WERI-Rb-1 (cell line): Measurements from ENCODE around the gene STIMATE.

ENCODE experiments used
- DNase-seq: peaks from one replicate; pipeline ENCODE4 v3.0.0-alpha.2; 2020
- H3K27ac ChIP-seq: fragments of 250-450 bp; sonication (Bioruptor Pico); 2 replicates; pipeline ENCODE4 v1.5.1; 2020; ENCODE audit warnings: mild to moderate bottlenecking, moderate library complexity
- H3K27me3 ChIP-seq: fragments of 250-450 bp; sonication (Bioruptor Pico); 2 replicates; pipeline ENCODE4 v1.5.1; 2021; ENCODE audit warnings: mild to moderate bottlenecking, low read depth, moderate library complexity; ENCODE audit not compliant: insufficient read depth, severe bottlenecking
- H3K36me3 ChIP-seq: fragments of 250-450 bp; sonication (Bioruptor Pico); 2 replicates; pipeline ENCODE4 v1.5.1; 2020; ENCODE audit warnings: mild to moderate bottlenecking, moderate library complexity
- H3K4me3 ChIP-seq: 2 replicates; pipeline ENCODE4 v1.5.1; 2011; ENCODE audit warnings: low read depth, mild to moderate bottlenecking, control low read depth, low read length
- H3K9me3 ChIP-seq: fragments of 250-450 bp; sonication (Bioruptor Pico); 2 replicates; pipeline ENCODE4 v1.5.1; 2021; ENCODE audit warnings: mild to moderate bottlenecking, moderate library complexity; ENCODE audit not compliant: severe bottlenecking
- TF ChIP-seq, protein P1 (sequence below): IDR thresholded peaks from 2 replicates; pipeline ENCODE4 v1.5.1; 2011; ENCODE audit warnings: low read depth, mild to moderate bottlenecking, control low read depth, inconsistent platforms, low read length

Gene STIMATE

DNA sequence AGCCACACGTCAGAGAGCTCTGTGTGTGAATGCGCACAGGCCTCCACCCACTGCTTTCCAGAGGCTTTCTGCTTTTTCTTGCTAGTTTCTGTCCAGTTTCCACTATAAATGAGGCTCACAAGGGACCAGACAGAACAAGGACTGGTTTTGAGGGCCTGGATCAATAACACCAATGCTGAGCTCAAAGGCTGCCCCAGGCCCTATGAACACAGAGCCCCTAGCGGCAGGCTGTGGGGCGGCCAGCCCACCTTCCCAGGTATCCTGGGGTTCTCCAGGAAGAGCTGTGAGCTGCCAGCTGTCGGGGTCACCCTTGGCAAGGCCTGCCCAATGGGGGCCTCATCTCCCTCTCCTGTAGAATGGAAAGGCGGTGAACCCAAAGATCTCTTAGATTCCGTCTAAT, 104.9 kb downstream of the STIMATE start:
- H3K27ac ChIP-seq: no peak overlapping the region
- no peaks in the 10 kb centered on the region for H3K27me3 ChIP-seq
- H3K36me3 ChIP-seq: no peaks in the 10 kb centered on the region
- H3K4me3 ChIP-seq: no peak overlapping the region
- DNase-seq: no peak
- H3K9me3 ChIP-seq: no peaks in the 10 kb centered on the region
- TF ChIP-seq, protein P1, sequence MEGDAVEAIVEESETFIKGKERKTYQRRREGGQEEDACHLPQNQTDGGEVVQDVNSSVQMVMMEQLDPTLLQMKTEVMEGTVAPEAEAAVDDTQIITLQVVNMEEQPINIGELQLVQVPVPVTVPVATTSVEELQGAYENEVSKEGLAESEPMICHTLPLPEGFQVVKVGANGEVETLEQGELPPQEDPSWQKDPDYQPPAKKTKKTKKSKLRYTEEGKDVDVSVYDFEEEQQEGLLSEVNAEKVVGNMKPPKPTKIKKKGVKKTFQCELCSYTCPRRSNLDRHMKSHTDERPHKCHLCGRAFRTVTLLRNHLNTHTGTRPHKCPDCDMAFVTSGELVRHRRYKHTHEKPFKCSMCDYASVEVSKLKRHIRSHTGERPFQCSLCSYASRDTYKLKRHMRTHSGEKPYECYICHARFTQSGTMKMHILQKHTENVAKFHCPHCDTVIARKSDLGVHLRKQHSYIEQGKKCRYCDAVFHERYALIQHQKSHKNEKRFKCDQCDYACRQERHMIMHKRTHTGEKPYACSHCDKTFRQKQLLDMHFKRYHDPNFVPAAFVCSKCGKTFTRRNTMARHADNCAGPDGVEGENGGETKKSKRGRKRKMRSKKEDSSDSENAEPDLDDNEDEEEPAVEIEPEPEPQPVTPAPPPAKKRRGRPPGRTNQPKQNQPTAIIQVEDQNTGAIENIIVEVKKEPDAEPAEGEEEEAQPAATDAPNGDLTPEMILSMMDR: peak; percentile 56

DNA sequence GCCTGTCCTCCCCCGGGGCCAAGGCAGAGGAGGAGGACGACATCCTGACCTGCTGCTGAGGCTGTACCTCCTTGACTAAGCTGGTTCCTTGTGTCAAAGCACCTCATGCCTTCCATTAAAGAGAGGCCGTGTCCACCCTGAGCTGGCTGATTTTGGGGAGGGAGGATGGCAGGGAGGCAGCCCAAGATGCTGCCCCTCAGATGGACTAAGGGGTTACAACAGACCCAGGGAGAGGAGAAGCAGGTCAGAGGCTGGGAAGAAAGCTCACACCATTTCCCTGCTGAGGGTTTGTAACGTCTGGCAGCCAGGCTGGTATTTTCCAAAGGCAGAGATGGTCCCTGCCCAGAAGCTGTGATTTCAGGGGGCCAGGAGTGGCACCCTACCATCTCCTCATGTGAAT, 105.4 kb downstream of the STIMATE start:
- Histone ChIP-seq H3K27me3 (no peaks in the 10 kb centered on the region), H3K36me3 (no peaks in the 10 kb centered on the region), H3K27ac (no peak overlapping the region), H3K9me3 (no peaks in the 10 kb centered on the region), H3K4me3 (no peak overlapping the region)
- TF ChIP-seq, protein P1: no peak
- no peak for DNase-seq

DNA sequence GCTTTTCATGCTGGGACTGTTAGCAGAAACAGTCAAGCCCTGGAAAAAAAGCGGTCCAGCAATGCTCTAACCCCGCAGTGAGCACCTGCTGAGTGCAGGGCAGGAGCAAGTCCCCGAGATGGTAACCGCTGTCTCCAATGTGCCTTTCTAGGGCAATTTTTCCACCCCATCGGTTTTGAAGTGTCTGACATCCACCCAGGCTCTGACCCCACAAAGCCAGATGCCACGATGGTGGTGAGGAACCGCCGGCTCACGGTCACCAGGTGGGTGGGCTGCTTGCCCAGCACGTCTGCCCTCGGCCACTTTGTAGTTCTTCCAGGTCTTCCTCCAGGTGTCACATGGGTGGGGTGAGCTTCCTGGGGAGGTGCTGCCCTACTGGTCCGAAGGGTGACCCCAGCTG, 106.0 kb downstream of the STIMATE start:
- no peaks in the 10 kb centered on the region for H3K27me3 ChIP-seq
- DNase-seq: no peak
- H3K4me3 ChIP-seq: no peak overlapping the region
- no peaks in the 10 kb centered on the region for H3K9me3 ChIP-seq
- no peaks in the 10 kb centered on the region for H3K36me3 ChIP-seq
- no peak overlapping the region for H3K27ac ChIP-seq
- TF ChIP-seq, protein P1: no peak

DNA sequence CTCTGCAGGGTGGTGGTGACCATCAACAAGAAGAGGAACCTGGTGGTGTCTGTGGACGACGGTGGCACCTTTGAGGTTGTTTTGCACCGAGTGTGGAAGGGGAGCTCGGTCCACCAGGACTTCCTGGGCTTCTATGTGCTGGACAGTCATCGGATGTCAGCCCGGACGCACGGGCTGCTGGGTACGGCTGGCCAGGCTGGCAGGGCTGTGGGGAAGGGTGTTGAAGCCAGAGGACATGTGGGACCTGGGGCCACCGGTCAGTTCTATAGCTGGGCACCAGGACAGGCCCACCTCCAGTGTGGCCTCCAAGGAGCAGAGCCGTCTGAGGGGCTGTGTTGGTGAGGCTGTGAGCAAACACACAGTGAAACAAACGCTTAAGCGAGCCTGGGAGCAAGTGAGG, 106.6 kb downstream of the STIMATE start:
- TF ChIP-seq, protein P1: no peak
- H3K4me3 ChIP-seq: no peak overlapping the region
- no peaks in the 10 kb centered on the region for H3K27me3 ChIP-seq
- no peaks in the 10 kb centered on the region for H3K9me3 ChIP-seq
- H3K36me3 ChIP-seq: no peaks in the 10 kb centered on the region
- H3K27ac ChIP-seq: no peak overlapping the region
- no peak for DNase-seq

DNA sequence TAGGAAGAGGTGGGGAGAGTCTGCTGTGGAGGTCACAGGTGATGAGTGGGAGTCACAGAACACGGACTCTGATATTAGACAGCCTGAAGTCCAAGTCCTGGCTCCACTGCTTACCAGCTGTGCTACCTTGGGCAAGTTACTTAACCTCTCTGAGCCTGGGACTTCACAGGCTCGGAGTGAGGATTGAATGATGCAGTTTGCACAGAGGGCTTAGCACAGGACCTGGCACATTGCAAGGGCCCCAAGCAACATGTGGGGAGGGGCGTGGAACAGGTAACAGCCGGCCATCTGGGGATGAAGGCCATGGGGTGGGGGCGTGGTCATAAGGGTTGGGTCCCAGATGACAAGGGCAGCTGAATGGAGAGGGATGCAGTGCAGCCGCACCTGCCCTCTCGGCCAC, 107.0 kb downstream of the STIMATE start:
- H3K27me3 ChIP-seq: no peaks in the 10 kb centered on the region
- no peaks in the 10 kb centered on the region for H3K36me3 ChIP-seq
- no peaks in the 10 kb centered on the region for H3K9me3 ChIP-seq
- TF ChIP-seq, protein P1: no peak
- no peak for DNase-seq
- H3K27ac ChIP-seq: no peak overlapping the region
- no peak overlapping the region for H3K4me3 ChIP-seq

DNA sequence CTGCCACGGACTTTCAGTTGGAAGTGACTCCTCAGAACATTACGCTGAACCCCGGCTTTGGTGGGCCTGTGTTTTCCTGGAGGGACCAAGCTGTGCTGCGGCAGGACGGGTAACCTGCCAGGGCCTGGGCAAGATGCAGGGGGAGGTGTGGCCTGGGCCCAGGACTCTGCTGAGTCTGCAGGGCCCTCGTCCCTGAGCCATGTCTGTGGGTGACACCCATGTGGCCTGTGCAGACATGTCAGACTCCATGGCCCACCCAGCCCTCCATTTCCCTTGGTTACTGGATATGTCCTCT, 107.7 kb downstream of the STIMATE start:
- no peak for DNase-seq
- TF ChIP-seq, protein P1: no peak
- no peaks in the 10 kb centered on the region for H3K27me3 ChIP-seq
- H3K4me3 ChIP-seq: no peak overlapping the region
- no peaks in the 10 kb centered on the region for H3K9me3 ChIP-seq
- H3K27ac ChIP-seq: no peak overlapping the region
- no peaks in the 10 kb centered on the region for H3K36me3 ChIP-seq
